ENCODE measurements around the gene MCL1.

- TF ChIP-seq E4F1 (IDR thresholded peaks at IDR 0.05; ENCODE audit: borderline replicate concordance, partially characterized antibody), result no peak
- no peak for TF ChIP-seq ESRRA (IDR thresholded peaks at IDR 0.05; ENCODE audit: low read length)
- no peak for TF ChIP-seq CTCF (IDR thresholded peaks at IDR 0.05 in 2 of 3, conservative IDR thresholded peaks at IDR 0.05 in 1 of 3; ENCODE audit: control insufficient read depth in 2 of 3, extremely low read depth in 1 of 3, insufficient read depth in 1 of 3, low read depth in 3 of 3, low read length in 3 of 3)
- no peak for TF ChIP-seq YBX1 (IDR thresholded peaks at IDR 0.05)
- no peak for TF ChIP-seq NFYB (IDR thresholded peaks at IDR 0.05; ENCODE audit: insufficient read depth, low read depth, low read length)
- TF ChIP-seq MEF2A (IDR thresholded peaks at IDR 0.05; ENCODE audit: insufficient read depth, low read depth, low read length), result no peak
- no peak for TF ChIP-seq NFIC (IDR thresholded peaks at IDR 0.05; ENCODE audit: low read depth, low read length)
These were observed 24.8 kb upstream of the MCL1 start for GRCh38 chr1:150604226-150604588.
